LHCN-M2 (cell line): Measurements from ENCODE around the gene PHETA1. TPM values are rescaled to one million over a fixed set of nuclear protein-coding genes. Genes with fewer than 3 reads are reported as not detected.
"Not testable (repeated sequence)": the region's sequence is repeated elsewhere in the genome, so short reads cannot be mapped to it uniquely, and the experiment has no call there.

Experiments used
- DNase-seq: peaks from one replicate; pipeline ENCODE4 v3.0.0-alpha.2; 2012; ENCODE audit warnings: low read depth
- total RNA-seq: library from RNA; depleted of rRNA; stranded (reverse); fragments of >200 nt; gene quantifications from 2 replicates; pipeline ENCODE4 v1.2.3, GENCODE V29; 2014

The PHETA1 gene
- total RNA-seq, 1 experiment from 2014 or later = 14.5 TPM

GRCh38 chr12:111373231-111373630 lies 4.3 kb upstream of the PHETA1 start:
- DNase-seq = not testable (repeated sequence)

DNA sequence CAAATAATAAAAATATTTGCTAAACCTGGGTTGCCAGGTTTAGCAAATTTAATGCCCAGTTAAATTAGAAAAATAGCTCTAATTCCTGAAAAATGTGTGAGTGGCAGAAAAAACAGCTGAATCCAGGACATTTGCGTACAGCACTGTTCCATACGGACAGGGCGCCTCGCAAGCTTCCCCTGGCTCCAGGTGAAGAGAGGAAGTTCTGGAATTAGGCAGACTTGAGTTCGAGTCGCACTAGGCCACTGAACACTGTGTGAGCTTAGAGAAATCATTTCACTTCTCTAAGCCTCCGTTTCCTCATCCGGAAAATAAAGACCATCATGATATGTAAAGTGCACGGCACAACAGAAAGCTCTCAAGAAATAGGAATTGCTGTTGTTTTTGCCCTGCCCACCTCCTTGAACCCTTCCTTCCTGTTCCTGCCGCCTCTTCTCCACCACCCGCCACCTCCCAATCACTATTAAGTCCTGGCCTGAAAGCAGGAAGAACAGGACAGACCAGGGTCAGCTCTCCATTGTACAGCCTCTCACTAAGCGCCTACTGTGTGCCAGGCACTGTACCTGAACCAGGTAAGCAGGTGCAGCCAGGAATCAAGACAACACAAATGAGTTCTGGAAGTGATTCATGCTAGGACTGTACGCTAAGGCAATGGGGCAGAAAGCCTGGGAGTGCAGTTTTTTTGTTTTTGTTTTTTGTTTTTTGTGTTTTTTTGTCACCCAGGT lies 763 bp upstream of the PHETA1 start:
- no peak for DNase-seq

- peak; percentile 29 for DNase-seq
Measured at GRCh38 chr12:111368291-111368787, 556 bp downstream of the PHETA1 start.

GRCh38 chr12:111367661-111368221 lies 1.2 kb downstream of the PHETA1 start:
- no peak for DNase-seq

GRCh38 chr12:111366583-111366982 lies 2.3 kb downstream of the PHETA1 start:
- DNase-seq = no peak

- DNase-seq = no peak
Measured at GRCh38 chr12:111366075-111366474, 2.8 kb downstream of the PHETA1 start.

GRCh38 chr12:111363578-111363977 lies 5.3 kb downstream of the PHETA1 start:
- no peak for DNase-seq

- DNase-seq = no peak
Measured at GRCh38 chr12:111362687-111363475, 6.0 kb downstream of the PHETA1 start.

DNA sequence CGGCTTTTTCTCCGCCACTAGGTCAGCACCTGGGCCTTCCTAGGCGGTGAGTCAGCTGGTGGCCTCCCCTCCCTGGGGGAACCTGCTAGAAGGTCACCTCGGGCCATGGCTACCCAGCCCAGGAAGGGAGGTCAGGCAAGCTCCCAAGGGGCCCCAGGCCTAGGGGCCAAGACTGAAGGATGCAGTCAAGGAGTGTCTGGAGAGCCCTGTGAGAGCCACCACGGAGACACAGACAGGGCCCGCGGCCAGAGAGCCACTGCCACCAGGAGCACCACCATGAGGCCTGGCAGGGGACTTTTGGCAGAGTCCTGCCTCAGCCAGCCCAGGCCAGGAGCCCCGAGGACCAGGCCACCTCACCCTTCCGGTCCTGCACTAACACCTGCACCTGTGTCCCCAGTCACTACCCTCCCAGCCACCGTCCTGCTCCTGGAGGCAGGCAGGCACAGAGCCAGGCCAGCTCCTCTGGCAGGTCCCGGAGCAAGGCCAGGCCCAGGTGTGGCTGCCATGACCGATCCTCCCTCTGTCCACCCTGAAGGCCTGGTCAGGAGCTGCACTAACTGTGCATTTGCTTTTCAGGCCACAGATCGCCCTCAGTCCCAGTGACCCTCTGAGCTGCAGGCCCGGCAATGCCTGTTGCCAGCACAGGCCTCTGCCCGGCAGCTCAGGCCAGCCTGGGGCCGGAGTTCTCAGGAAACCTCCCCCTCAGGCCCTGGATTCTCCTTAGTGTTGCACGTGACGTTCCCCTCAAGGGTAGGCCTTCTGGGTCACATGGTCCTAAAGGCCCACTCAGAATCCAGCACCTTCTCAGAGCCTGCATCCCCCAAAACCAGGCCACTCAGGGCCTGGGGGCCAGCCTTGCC lies 6.9 kb downstream of the PHETA1 start:
- DNase-seq = no peak

- no peak for DNase-seq
Measured at GRCh38 chr12:111361073-111361716, 7.7 kb downstream of the PHETA1 start.

DNA sequence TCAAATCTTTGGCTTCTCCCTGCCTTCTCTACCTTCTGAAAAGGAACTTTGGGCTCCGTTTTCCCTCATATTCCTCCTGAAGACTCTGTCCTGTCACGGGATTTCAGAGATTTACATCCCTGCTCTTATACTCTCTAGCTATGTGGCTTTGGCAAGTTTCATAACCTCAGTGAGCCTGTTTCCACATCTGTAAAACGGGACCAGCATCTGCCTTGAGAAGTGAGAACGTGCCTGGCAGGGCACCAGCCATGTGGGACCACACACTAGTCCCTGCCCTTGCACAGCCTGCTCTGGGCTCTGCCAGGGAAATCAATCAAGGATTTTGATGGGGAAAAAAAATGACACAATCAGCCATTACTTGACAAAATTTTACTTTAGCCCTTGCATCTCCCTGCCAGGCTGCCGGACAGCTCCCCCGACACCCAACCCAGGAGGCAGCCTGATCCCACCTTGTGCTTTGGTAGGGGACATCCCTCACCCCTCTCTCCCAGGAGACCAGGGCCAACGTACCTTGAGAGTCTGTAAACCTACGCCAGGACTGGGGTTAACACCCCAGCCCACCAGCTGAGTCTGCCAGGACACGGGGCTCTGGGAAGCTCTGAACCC lies 8.5 kb downstream of the PHETA1 start:
- no peak for DNase-seq

DNA sequence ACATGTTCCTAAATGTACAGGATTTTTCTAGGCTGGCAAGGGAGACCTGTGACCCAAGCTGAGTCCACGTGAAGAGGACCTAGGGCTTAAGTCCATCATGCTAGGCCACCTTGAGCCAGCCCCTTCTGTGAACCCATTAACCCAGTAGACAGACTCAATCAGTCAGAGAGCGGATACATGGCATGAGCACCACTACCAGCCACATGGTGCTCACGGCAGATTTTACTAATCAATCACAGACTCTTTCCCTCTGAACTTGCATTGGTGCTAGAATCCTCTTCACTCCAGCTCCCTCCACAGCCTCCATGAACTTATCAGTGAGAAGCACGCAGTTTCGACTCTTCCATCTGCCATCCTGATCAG lies 9.0 kb downstream of the PHETA1 start:
- no peak for DNase-seq

DNA sequence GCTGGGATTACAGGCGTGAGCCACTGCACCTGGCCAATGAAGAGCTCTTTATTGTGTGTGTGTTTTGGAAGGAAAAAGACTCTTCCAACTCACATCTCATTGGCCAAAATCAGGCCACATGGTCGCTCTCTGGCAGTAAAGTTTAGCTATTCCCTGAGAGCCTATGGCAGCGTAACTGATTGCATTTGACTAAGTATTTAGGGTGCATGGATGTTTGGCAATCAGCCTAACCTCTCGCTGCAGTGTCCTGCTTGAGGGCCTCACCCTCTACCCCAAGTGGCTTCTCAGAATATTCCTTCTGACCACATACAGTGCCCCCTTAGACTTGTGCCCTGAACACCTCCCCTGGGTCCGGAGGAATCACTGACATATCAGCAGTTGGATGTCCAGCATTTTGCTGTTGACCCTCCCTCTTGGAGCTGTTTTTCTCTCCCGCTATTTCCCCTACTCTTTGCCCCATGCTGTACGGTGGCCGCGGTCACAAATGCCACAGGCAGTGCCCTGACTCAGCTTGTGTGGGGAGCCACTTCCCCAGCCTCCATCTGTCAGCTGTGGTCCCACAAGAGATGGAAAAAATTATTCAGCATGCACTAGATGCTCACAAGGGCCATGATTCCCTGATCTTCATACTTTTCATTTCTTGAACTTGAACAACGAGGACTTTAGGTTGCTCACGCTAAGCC lies 9.5 kb downstream of the PHETA1 start:
- peak; percentile 43 for DNase-seq

- no peak for DNase-seq
Measured at GRCh38 chr12:111355201-111355925, 13.5 kb downstream of the PHETA1 start.

DNA sequence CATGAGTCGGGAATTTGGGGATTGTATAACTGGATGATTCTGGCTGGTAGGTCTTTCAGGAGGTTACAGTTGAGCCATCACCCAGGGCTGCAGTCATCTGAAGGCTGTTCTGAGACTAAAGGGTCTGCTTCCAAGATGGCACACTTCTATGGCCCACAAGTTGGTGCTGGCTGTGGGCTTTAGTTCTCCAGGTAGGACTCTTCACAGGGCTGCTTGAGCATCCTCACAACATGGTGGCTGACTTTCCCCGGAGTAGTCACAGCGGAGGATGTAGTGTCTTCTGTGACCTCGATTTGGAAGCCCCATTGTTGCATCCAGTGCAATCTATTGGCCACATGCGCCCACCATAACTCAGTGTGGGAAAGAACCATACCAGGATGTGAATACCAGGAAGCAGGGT lies 14.4 kb downstream of the PHETA1 start:
- no peak for DNase-seq

GRCh38 chr12:111353603-111354295 lies 15.1 kb downstream of the PHETA1 start:
- DNase-seq = no peak

DNA sequence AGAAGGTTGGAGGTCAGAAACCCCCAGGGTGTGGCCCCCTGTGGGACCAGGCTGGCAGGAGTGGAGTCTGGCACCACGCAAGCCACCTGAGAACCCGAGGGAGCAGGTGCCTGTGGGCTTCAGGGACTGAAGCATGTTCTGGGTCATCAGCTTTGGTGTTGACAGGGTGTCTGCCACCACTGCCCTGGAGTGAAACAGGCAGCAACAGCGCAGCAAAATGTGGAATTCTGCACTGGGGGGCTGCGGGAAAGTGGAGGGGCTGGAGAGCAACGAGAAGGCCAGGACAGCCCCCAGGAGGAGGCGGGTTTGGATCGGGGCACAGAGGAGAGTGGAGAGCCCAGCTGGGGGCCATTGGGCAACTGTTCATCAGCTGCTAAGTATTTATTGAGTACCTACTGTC lies 15.9 kb downstream of the PHETA1 start:
- DNase-seq = no peak

DNA sequence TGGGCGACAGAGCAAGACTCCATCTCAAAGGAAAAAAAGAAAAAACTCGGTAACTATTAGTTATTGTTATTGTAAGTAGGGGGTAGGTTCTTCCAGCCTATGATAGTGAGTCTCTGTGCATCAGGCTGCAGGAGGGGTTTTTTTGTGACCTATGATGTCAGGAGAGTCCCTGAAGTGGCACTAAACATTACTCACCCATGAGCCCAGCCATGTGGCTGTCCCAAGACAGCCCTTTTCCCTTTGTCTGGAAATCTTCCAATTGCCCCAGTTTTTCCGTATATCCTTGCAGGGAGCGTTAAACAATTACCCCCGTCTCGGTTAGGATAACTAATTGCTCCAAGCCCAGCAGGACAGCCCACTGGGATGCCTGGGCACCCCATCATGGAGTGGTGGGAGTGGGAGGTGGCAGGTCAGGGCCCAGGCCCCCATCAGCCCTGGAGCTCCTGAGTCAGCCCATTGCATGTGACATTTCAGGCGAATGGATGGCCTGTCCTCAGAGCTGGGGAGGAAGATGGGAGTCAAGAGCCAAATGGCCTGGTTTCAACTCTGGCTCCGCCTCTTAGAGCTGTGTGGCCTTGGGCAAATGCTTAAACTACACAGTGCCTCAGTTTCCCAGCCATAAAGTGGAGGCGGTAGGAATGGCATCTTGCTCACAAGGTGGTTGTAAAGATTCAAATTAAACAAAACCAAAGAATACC lies 16.4 kb downstream of the PHETA1 start:
- no peak for DNase-seq
